DMS53 treated with DMSO at 0.1 percent for 48 hours (cell line): ENCODE results near the gene NKIRAS2.

Experiments
- DNase-seq: peaks from one replicate; lab custom pipeline; 2025; ENCODE audit not compliant: unreplicated experiment; lab: John Stamatoyannopoulos, UW

Gene NKIRAS2

DNA sequence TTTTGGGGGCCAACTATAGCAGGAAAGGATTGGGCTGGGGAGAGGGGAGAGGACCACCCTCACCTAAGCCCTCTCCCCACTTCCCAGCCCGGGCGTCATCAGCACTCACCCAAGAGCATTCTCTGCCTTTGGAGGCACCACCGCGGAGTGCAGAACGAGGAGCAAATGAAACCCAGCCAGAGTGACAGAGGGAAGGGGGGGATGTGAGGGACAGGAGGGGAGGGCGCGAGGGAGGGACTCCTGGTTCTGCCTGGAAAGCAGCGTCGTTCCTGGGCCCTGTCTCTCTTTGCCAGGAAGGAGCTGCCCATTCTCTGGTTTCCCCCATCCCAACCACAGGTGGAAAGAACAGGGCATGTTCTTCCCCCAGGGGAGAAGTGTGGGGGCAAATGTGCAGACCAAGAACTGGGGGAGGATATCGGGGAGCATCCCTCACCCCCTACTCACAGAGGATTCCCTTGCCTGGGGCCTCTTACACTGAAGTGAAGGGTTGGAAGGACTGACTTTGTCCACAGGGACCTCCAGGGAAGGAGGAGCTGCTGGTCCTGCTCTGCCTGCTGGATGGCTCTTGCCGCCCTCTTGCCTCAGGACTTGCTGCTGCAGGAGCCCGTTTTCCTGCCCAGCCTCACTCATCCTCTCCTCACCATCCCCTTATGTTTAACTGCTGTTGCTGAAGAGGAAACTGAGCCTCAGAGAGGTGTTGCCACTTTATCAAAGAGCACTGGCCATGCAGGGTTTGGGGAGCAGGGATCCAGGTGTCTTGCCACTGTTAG is 34.0 kb downstream of the NKIRAS2 start:
- DNase-seq, result no peak

DNA sequence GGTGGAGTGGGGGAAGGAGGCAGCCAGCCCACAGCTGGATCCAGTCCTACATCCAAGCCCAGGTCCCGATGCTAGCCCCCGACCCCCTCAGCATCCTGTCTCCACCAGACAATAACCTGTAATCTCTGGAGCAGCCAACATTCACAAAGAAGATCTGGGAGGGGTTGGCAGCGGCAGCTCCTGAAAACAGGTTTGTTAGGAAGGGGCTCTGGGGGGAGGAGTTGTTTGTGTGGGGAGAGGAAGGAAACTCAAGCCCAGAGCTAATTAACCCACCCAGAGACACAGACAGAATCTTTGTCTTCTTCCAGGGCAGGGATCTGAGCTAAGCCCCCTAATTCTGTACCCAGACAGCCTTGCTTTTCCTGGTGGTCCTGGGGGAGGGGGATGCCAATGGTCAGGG is 35.1 kb downstream of the NKIRAS2 start:
- DNase-seq, result no peak

DNA sequence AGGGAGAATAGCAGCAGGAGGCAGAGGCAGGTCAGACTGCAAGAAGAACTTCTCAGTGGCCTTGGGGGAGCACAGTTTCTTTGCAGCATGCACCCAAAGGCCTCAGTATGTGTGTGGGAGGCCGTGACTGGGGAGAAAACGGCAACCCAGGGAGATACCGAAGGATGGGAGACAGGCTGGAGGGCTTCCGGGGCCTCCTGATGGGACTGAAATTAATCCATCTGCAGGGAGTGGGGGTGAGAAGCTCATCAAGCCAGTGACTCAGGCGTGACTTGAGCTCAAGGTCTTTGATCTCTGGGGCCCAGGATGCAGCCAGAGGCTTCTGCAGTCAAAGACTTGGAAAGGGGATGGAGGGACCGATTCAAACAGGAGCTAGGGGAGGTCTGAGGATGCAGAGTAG is 35.6 kb downstream of the NKIRAS2 start:
- DNase-seq, result no peak

DNA sequence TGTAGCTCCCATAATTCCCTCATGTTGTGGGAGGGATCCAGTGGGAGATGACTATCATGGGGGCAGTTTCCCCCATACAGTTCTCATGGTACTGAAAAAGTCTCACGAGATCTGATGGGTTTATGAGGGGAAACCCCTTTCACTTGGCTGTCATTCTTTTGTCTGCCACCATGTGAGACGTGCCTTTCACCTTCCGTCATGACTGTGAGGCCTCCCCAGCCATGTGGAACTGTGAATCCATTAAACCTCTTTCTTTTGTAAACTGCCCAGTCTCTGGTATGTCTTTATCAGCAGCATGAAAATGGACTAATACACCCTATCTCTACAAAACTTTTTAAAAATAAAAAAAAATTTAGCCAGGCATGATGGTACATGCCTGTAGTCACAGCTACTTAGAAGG is 36.7 kb downstream of the NKIRAS2 start:
- DNase-seq, result no peak

DNA sequence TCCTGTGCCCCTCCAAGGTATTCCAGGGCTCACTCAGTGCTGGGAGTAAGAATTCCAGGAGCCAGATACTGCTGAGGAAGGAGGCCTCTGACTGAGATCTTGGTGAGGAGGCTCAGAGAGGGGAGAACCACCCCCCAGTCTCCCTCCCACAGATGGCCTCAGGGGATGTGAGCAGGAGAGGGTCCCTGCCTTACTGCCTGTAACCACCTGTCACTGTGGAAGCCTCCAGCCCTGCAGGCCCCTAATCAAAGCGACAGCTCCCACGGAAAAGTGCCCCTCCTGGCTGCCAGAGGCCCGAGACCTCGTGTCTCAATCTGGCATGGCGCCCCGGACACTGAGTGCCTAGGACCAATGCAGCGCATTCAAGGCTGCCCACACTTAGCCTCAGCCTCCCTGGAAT is 38.2 kb downstream of the NKIRAS2 start:
- no peak for DNase-seq

DNA sequence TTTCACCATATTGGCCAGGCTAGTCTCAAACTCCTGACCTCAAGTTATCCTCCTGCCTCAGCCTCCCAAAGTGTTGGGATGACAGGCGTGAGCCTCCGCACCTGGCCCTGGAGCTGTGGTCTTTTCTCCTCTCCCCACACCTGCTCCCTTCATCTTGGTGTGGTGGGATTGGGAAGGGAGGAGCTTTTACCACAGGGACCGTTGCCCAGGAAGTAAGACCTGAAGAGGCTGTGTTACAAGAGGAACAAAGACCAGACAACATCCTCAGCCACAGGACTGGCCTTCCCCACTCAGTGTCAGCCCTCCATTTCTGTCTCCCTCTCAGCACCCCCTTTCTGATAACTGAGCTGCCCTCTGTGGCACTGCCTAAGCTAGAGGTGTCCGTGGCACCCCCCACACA is 39.9 kb downstream of the NKIRAS2 start:
- DNase-seq, result no peak

DNA sequence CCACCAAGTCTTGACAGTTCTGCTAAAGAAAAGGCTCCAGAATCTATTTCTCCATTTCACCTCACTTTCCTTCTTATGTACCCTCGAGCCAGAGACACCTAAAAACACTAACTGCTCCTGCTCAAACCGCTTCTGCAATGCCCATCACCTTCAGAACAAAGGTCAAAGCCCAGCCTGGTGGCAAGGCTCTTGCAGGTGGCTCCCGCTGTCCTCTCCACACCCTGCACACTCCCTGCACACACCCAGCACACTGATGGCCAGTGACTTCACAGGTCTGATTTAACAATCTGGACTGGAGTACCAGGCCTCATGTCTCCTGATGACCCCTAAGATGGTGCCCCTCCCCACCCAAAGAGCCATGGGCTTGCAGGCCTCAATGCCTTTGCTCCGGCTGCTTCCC is 40.3 kb downstream of the NKIRAS2 start:
- DNase-seq, result no peak

DNA sequence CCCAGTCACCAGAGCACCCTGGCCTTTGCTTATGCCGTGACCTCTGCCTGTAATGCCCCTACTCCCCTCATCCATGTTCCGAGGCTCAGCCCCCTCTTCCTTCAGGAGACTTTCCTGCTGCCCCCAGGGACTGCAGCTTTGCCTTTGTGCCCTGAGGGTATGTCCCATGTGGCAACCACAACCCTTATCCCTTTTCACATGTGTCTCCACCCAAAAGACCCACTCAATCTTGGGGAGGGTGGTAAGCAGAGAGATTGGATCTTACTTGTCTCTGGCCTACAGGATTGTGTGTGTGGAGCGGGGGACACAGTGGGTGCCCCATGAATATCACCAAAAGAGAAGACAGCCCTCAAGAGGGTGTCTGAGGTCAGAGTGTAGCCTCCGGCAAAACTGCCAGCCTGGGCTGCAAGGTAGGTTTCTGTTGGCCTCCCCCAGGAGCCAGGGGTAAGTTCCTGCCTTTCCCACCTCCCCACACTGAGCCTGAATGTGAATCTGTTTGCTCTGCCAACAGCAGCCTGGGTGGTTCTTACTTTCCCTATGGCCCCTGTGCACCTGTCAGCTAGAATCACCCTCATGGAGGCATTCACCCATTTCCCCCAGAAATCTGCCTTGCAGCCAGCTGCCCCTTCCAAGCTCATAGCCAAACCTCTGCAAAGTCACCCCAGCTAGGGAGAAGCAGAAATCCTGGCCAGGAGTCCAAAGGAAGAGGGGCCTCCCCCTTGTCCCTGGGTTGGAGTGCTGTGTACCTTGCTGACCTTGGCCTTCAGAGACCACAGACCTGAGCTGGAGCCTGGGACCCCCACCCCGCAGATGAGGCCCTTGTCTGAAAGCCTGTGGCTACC is 42.0 kb downstream of the NKIRAS2 start:
- no peak for DNase-seq

DNA sequence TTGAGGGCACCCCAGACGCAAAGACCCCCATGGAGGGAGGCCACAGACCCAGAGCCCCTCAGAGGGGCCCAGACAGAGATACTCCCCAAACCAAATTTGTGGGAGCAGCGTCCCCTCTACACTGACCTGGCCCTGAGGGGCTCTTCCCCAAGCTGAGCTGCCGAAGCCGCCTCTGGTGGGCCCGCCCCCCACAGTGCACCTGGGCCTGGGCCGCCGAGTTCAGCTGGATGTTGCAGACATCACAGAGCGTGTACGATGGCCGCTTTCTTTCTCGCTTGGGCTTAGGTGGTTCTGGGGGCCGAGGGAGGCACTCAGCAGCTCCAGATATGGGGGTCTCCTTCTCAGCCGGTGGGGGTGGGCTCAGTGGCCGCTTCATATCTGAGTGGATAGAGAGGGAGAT is 42.8 kb downstream of the NKIRAS2 start:
- DNase-seq, result no peak

DNA sequence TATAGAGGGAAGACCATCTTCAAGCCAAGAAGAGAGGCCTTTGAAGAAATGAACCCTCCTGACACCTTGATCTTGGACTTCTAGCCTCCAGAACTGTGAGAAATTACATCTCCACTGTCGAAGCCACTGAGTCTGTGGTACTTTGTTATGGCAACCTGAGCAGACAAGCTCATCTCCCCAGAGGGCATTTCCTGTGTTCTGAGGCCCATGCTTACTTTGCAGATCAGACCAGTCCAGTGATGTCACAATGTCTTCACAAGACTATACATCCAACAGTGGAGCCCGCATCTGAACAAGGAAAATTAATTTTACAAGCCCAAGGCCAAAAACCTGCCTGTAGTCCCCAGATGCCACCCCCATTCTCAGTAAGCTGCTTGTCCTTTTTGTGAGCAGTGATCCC is 45.3 kb downstream of the NKIRAS2 start:
- no peak for DNase-seq

DNA sequence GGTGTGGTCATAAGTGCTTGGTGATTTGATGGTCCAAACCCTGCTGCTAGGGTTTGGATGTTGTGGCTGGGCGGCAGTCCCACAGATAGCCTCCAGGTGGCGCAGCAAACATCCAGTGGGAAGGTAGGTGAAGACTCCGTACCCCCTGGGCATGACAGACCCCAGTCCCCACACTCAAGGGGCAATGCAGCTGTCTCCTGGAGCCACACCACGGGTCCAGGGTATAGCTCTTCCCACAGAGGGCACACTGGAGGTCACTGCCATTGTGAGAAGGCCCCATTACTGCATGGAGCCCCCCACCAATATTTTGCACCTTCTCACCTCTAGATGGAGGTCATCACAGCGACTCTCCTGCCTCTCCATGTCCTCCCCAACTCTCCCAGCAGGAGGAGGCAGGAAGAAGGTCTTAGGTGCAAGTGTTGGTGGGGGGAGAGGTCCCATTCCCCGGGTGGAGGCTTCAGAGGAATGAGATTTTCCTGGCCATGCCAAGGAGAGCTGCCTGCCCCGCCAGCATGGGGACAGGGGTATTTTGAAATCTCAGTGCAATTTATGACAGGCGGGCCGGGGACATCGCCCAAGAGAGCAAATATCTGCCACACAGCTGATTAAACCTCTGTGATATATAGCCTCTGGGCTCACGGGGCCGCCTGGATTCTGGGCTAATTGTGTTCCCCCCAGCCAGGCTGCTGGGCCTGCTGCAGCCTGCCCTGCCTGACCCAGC is 47.6 kb downstream of the NKIRAS2 start:
- DNase-seq, result no peak

DNA sequence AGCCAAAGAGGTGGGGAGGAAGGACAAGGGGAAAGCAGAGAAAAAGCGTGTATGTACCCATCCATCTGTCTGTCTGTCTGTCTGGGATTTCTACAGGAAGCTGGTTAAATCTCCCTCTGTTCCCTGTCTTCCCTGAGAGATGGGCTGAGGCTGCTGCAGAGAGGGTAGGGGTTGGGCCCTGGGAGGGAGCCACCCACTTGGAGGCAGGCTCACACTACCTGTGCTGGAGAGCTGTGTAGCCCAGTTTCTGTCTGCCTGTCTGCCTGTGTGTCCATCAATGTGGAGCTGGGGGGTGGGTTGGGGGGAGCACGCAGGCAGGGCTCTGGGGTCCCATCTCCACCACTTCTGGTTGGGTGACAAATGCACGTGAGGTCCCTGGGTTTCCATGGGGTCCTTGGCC is 49.1 kb downstream of the NKIRAS2 start:
- DNase-seq, result no peak

DNA sequence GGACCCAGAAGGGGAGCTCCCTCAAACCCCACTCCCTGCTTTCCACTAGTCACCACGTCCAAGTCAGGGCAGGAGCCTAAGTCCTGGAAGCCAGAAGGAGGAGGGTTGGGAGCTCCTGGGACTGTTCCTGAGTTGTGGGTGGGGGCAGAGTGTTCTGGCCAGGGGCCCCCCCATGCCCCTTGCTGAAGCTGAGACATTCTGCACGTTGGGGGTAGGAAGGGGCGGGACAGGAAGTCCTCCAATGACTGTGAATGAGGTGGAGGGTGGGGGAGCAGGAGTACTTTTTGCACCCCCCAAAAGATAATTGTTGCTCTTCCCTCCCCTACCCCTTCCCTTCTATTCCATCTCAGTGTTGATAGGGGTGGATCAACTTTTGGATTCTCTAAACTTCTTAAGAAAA is 51.9 kb downstream of the NKIRAS2 start:
- DNase-seq, result no peak

DNA sequence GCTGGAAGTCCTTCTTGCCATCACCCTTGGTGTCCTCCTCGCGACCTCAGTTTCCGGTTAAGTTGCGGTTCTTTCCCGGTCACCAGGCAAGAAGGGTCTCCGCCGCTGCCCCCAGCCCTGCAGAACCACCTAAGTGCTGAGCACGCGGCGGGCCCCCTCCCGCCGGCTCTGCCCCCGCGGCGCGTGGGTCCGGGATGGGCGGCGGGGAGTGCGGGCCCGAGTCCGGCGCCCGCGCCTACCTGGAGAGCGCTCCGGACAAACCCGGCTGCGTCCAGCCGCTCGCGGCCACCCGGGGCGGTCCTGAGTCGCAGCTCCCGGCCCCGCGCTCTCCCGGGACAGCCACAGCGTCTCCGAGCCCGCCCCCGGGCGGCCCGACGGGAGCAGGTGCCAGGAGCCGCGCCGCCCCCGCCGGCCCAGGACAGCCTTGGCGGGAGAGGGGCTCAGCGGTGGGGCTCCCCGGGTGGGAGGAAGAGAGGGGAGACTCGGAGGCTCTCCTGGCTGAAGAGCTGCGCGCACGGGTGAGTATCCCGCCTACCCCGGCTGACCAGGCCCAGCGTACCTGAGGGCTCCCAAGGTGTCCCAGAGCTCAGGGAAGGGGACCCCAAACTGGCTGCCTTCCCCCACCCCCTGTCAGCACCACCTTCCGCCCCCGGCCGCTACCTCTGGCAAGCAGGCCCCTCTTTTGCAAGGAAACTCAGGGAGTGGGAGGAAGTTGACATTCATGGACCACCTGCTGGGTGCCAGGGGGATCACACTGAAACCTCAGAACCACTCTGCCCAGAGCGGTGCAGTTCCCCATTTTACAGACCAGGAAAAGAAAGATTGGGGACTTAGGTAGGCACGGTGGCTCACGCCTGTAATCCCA is 52.7 kb downstream of the NKIRAS2 start:
- DNase-seq, result no peak
